Effector CD8-positive, alpha-beta T cell (primary cell): Measurements from ENCODE around the gene PSENEN.
A peak's percentile ranks its signal among the peaks of the same experiment; 100 is the strongest.

Experiments
- DNase-seq: peaks from one replicate; lab custom pipeline; 2025; lab: John Stamatoyannopoulos, UW
- total RNA-seq, 4 experiments: gene quantifications; one replicate each; lab custom pipeline; 2026; lab: John Stamatoyannopoulos, UW

Gene PSENEN
- 5.4 to 8.1 (median 6.5) reads per million in 4 experiments for total RNA-seq

- DNase-seq = peak; percentile 93
Observed at GRCh38 chr19:35745328-35746086, at the start of gene PSENEN, which contains the start of gene U2AF1L4. TSS of gene PSENEN (plus strand) at chr19:35745651. CDS start at chr19:35745931, 280 bp downstream. TSS of gene U2AF1L4 (minus strand) at chr19:35745418. CDS start at chr19:35745391, 27 bp downstream.

- DNase-seq = no peak
Observed at GRCh38 chr19:35695895-35696422, 49.5 kb upstream of the PSENEN start.

- DNase-seq = no peak
Observed at GRCh38 chr19:35696835-35697234, 48.6 kb upstream of the PSENEN start.

- peak; percentile 91 for DNase-seq
Observed at GRCh38 chr19:35702223-35703012, 43.0 kb upstream of the PSENEN start.

- no peak for DNase-seq
Observed at GRCh38 chr19:35703343-35703742, 42.1 kb upstream of the PSENEN start.

- DNase-seq = no peak
Observed at GRCh38 chr19:35704218-35704617, 41.2 kb upstream of the PSENEN start, which contains the start of gene ZBTB32. TSS of gene ZBTB32 (plus strand) at chr19:35704558. CDS start at chr19:35714627, 10,069 bp downstream.

GRCh38 chr19:35708391-35708790 is 37.1 kb upstream of the PSENEN start:
- DNase-seq = no peak

GRCh38 chr19:35710784-35711723 is 34.4 kb upstream of the PSENEN start:
- DNase-seq = no peak

GRCh38 chr19:35712567-35713505 is 32.6 kb upstream of the PSENEN start:
- DNase-seq = no peak

GRCh38 chr19:35713506-35713850 is 32.0 kb upstream of the PSENEN start:
- no peak for DNase-seq

- no peak for DNase-seq
Observed at GRCh38 chr19:35713904-35714495, 31.5 kb upstream of the PSENEN start.

- DNase-seq = no peak
Observed at GRCh38 chr19:35714601-35715354, 30.7 kb upstream of the PSENEN start.

- DNase-seq = no peak
Observed at GRCh38 chr19:35715355-35715809, 30.1 kb upstream of the PSENEN start.

GRCh38 chr19:35715981-35716800 is 29.3 kb upstream of the PSENEN start:
- DNase-seq = no peak

- DNase-seq = peak; percentile 92
Observed at GRCh38 chr19:35716801-35717664, 28.4 kb upstream of the PSENEN start.

- no peak for DNase-seq
Observed at GRCh38 chr19:35717665-35718344, 27.6 kb upstream of the PSENEN start, which contains the start of gene KMT2B. TSS of gene KMT2B (plus strand) at chr19:35718003. CDS start at chr19:35718019, 16 bp downstream.
